Activated T-cell treated with anti-CD3 and anti-CD28 coated beads for 4 hours (primary cell): Measurements from ENCODE around the gene HES7.
"Not testable (repeated sequence)": the region's sequence is repeated elsewhere in the genome, so short reads cannot be mapped to it uniquely, and the experiment has no call there.

Experiments used
- DNase-seq: peaks from one replicate; pipeline ENCODE4 v3.0.0-alpha.2; 2020

The HES7 gene

GRCh38 chr17:8095361-8095760 is 28.5 kb downstream of the HES7 start:
- DNase-seq, result no peak

DNA sequence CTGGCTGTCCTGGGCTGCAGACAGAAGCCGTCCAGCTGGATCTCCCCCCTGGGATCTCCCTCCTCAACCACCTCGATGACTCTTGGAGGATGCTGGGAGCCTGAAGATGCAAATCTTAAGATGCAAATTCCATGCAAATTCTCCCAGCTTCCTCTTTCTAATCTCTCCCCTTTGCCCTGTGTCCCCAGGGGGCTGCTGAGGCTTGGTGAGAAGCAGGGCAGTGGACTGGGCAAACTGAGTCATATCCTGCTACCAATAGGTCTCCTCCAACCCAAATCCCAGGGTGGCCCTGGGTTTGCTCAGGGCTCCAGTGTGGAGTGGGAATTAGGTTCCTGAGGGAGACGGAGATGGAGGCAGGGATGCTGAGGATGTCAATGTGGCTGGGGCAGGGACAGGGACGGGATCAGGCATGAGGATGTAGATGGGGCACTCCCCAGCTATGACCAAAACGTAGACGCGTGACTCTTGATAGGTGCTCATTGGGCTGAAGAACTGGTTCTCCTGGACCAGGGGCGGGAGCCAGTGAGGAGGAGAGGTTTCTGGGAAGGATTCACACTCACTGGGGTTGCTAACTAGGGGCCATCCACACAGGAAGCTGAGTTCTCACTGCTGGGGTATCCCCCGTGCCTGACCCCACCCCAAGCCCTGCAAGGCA is 32.7 kb downstream of the HES7 start:
- no peak for DNase-seq

- no peak for DNase-seq
Observed at GRCh38 chr17:8089728-8090127, 34.2 kb downstream of the HES7 start.

GRCh38 chr17:8087952-8088230 is 36.0 kb downstream of the HES7 start:
- no peak for DNase-seq

DNA sequence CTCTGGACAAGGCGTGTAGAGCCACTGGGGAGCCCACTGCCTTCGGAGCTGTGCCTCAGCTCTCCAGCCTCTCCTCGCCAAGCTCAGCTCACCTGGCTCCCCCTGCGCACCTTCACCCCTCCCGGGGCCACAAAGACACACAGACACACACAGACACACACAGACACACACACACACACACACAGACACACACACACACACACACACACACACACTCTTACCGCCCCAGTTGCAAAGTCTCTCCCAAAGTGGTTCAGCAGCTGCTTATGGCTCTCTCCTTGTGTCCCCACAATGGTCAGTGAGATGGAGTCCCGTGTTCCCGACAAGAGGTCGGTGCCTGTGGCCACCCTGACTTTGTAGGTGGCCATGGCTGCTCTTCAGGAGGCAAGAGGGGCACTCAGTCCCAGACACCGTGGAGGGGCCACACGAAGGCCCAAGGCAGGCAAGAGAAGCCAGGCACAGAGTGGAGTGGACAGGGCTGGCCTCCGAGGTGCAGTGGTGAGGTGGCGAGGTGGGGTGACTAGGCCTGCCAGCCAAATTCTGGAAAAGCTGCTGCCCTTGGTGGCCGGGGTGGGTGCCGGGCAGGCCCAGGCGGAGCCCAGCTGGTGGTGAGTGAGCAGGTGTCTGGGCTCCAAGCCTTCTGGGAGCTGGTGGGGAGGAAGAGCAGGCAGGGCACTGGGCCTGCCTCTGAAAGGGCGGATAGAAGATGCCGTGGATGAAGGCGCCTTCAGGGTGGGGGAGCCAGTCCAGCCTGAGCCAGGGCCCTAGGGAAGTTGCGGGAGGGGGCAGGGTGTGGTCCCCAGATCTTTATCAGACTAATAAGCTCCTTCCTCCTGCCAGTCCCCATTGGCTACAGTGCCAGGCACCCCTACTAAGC is 36.6 kb downstream of the HES7 start, which contains the start of gene ALOX12B:
TSS of gene ALOX12B (minus strand) at position 642 of the 877 bp plus-strand sequence. CDS start at position 368, 274 bp downstream.
- DNase-seq, result no peak

DNA sequence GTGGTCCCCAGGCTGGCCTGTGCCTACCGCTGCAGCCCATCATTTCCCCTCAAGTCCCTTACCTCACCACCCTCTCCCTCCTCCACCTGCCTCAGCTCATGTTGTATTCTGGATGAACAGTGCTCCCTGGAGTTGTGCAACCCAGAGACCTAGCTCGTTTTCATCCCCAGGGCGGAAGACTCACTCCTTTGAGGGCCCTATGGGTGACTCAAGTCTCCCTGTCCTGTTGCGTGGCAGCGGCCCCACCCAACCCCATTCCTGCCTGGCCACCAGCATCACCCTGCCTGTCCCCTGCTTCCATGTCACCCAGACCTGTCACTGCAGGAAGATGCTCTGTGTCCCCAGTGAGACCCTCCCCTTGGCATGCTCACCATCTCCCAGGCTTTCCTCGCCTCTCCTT is 39.7 kb downstream of the HES7 start:
- DNase-seq, result no peak

- no peak for DNase-seq
Observed at GRCh38 chr17:8082292-8082691, 41.6 kb downstream of the HES7 start.

- DNase-seq, result no peak
Observed at GRCh38 chr17:8081876-8082275, 42.0 kb downstream of the HES7 start.

DNA sequence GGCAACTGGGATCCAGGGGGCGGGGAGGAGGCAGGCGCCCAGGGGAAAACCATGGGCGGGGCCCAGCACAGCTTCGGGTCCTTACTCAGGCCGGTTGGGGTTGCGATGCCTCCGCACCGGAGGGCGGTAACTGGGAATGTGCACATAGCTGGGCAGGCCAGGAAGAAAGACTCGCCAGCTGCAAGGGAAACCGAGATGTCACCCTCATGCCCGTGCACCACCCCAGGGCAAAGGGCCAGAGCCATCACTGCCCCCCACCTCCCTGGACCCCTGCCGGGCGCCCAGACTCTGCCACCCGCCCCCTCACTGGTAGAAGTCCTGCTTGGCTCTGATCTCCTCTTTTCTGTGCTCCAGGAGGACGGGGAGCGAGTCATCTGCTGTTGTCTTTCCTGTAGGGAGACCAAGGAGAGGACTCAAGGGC is 43.1 kb downstream of the HES7 start:
- DNase-seq, result no peak

DNA sequence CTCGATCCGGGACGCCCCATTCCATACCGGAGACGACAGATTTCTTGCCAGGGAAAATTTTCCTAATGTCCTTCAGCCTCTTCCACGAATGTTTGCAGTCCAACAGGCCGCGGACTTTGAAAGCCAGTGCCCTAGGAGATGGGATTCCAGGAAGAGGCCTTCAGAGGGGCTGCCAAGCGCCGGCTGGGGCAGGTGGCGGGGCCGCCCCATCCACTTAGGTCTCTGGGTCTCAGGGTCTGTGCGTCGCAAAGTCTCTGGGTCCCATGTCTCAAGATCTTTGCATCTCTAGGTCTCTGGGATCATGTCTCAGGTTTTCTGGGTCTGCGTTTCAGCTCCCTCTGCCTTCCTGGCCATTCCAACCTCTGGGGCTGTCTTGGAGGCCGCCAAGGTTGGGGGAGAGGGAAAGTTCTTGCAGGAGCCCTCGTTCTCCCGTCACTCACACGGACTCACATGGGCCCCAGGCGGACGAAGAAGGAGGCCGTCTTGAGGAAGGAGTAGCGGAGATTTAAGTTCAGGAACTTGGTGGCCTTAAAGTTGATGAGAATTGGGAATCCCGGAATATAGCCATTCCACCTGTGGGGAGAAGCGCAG is 43.6 kb downstream of the HES7 start:
- DNase-seq, result no peak

DNA sequence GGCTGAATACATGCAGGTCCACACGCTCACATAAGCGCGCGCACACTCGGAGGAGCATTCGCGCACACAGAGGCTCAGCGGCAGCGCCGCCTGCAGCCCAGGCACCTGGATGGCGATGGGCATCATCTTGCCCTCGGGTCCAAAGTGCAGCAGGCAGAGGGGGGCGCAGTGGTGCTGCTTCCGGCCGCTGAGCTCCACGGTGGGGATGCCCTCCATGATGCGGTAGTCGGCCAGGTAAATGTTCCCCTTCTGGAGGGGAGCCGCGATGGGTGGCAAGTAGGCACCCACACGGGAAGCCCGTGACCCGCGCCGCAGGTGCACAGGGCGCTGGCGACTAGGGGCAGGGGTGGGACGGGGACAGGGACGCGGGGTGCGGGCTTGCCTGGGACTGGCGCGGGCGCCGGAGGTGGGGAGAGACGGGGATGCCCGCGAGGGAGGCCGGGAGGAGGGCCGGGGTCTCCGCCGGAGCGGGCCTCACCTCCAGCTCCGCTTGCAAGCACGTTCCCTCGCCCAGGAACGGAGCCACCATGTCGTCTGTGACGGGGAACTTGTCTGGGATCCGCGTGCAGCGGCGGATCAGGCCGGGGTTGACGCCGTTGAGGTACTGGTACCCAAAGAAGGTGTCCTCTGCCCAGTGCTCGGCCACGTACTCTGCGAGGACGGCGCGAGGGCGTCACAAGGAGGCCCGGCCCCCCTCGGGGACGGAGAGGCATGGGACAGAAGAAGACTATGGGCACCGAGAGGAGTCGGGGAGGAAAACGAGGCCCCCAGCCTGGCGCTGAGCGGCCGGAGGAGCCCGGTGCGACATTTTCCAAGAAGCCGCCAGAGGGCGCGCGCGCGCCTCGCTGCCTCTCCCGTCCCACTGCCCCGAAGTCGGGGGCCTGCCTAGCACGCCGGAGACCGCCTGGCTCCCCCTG is 44.4 kb downstream of the HES7 start:
- DNase-seq, result peak; percentile 68

GRCh38 chr17:8077939-8078338 is 46.0 kb downstream of the HES7 start:
- DNase-seq, result not testable (repeated sequence)

GRCh38 chr17:8076502-8077266 is 47.2 kb downstream of the HES7 start:
- no peak for DNase-seq

DNA sequence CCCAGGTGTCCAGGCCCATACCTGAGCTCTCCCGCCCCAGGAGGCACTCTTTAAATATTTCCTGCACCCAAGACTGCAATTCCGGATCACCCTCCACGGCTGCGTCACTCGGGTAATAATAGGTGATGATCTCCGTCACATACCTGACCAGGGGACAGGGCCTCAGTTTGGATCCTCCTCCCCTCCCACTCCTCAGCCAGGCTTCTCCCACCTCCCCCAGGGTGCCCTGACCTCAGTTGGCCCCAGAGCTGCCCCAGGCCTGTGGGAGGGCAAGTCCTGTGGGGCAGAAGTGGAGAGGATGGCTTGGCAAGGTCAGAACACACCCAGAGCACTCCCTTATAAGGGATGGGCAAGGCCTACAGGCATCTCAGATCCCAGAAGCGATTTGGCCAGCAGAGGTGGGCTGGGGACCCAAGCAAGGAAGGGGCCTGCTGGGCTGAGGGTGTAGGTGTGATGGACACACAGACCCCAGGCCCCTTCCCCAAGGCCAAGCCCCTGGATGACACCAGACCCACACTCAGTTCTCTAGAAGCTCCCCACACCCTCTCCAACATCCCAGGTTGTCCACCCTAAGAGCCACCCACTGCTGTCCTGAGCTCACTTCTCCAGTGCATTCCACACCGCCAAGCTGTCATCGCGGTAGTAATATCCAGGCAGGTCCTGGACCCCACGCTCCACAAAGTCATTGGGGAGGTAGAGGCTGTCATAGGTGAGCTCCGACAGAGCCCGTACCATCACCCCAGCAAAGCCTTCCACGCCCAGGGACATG is 48.1 kb downstream of the HES7 start:
- DNase-seq, result no peak

- no peak for DNase-seq
Observed at GRCh38 chr17:8075081-8075480, 48.8 kb downstream of the HES7 start.

DNA sequence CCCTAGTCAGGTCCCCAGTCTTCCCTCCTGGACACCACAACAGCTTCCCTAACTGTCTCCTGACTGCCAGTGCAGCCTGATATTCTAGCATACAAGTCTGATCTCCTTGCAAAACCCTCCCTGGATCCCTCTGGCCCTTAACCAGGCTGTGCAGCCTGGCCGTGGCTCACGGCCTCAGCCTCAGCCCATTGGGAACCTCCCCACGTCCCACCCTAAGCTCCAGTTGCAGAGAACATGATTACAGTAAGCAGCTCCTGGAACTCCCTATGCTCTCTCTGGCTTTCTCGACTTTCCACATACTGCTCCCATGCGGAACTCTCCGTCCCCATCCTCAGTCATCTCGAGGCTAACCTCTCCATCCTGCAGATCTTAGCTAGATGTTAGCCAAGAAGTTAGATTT is 49.4 kb downstream of the HES7 start:
- DNase-seq, result no peak

GRCh38 chr17:8073627-8074484 is 50.0 kb downstream of the HES7 start:
- peak; percentile 79 for DNase-seq

DNA sequence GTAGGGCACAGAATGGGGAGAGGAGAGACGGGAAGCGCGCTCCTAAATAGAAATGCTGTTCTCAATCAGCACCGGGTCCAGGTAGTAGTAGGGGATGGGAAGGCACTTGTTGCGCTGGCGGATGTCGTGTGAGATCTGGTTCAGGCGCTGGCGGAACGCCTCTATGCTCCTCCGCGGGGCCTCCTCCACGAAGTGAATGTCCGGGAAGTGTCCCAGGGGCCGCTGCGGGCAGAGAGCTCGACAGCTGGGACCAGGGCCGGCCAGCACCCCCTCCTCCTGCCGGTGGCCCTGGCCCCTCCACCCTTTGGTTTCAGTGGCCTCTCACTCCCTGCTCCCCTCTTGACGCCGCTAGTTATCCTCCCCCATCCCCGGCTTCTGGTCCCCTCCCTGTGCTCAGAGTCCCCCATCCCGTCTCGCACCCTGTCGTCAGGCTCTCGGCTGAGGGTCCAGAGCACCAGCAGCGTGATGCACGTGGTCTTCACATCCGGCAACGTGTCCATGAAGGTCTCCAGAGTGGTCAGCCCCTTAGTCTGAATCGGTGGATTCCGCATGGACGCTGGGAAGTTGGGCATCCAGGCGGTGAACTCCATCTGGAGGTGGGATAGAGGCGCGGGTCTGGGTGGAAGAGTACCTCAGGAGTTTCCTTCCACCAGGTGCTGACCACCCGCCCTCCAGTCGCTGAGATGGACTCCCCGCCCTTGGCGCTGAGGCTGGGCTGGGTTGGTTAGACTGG is 51.0 kb downstream of the HES7 start:
- DNase-seq, result no peak

DNA sequence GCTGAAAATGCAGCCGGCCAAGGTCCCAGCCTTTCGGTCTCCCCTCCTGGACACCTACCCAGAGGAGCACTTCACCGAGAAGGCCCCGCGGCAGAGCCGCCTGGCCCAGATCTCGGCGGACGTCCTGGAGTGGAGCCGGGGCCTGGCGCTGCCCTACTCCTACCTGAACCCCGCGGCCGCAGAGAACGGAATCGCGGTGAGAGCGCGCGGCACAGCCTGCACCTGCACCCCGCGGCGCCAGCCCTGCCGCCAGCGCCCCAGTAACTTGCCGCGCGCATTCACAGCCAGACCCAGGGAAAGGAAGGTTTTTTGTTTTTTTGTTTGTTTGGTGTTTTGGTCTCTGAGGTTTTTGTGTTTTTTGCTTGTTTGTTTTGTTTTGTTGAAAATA is 51.6 kb downstream of the HES7 start:
- no peak for DNase-seq

DNA sequence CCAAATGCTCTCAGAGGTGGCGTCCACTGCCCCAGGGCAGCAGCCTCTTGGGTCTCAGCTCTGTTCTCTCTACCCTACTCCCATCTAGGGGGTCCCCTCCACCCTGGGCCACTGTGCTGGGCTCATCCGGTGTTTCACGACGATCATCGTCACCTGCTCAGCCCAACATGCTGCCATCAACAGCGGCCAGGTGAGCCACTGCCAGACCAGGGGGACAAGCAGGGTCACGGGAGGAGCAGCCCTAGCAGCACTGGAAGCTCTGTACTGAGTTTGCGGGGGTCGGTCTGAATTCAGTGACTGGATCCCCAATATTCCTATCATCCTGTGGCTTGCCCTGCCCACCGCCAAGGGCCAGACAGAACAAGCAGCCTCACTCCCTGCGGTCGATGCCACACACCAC is 52.4 kb downstream of the HES7 start:
- no peak for DNase-seq
